SH-SY5Y (cell line): ENCODE results near the gene TP53I3.

Experiments
- GATA2 ChIP-seq: IDR thresholded peaks from 2 replicates; pipeline ENCODE4 v1.6.1; 2011; ENCODE audit warnings: mild to moderate bottlenecking, low read depth, low read length
- GATA3 ChIP-seq: IDR thresholded peaks from 2 replicates; pipeline ENCODE4 v1.6.1; 2011; ENCODE audit warnings: low read depth, mild to moderate bottlenecking, low read length, moderate library complexity

GRCh38 chr2:24050041-24050979 lies 34.3 kb downstream of the TP53I3 start:
- TF ChIP-seq GATA2 (no peak; the same call in 1 of the 2 replicates), GATA3 (no peak)
